NK-92 (cell line): ENCODE measurements around the gene IL18BP.

Experiments used
- DNase-seq: peaks from one replicate; lab custom pipeline; 2025; ENCODE audit not compliant: unreplicated experiment; lab: John Stamatoyannopoulos, UW

Gene IL18BP

DNA sequence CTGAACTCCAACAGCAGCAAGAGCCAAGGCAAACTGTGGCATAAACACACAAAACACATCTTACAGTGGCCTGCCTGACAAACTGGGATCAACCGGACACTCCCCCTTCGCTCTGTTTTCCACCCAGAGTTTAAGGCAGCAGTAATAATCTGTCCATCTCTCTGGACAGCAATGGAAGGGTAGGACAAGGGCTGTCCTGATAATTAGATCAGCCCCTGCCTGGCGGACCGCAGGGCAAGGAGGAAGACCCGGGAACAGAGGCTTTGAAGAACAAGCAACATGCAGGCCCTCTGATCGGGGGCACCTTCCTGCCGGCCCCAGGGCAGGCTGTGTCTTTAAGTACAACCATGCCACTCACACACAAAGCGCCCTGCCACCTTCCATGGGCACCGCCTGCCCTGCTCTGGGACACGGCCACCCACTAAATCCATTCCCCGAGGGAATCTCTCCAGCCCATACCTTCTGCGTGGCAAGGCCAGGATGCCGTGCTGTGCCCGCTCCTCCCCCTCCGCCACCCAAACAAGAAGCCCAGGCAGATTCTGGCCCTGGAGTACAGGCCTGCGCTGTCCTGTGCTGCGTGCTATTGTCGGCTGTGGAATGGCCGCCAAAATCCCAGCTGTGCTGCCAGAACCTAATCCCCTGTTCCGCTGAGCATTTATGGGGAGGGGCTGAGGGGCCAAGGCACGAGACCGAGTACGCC lies 42.8 kb downstream of the IL18BP start:
- DNase-seq: no peak

DNA sequence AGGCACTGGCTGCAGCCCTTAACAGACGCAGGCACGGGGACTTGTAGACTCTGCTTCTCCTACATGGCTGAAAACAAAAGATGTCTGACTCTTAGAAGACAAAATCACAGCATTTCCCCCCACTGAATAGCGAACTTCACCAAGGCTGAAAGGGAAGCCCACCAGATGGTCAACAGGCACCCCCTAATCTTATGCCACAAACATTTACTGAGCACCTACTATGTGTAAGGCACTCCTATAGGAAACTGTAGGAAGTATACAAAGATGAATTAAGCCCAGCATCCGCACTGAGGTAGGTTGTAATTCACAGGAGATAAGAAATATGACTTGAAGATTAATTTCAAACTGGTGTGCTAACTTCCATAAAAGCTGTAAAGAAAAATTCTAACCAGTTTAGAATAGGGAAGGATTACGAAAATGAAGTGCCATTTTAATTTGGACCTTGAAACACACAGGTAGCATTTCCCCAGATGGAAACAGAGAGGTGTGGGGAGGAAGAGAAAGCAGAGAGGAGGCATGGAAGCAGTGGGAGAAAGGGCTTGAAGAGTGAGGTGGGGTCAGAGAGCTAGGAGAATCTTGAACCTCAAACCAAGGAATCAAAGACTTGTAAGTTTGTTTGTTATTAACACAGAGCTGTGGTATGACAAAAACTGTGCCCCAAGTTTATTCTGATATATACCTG lies 43.5 kb downstream of the IL18BP start:
- DNase-seq: no peak

DNA sequence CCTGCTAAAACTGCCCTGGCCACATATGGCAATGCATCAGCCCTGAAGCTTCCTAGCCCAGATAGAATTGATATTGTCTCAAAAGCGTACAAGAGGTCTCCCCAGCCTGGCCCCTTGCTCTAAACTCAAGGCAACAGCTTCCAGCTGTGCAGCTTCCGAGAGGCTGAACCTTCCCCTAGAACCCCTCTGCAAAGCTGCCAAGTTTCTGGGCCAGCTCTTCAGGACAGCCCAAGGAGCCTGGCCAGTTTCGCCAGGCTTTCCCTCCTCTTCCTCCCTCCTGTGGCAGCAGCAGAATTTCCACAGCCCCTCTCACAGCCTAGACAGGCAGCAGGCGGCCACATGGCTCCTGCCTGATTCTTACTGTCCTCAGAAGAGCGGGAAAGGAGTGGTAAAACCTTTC lies 47.1 kb downstream of the IL18BP start:
- no peak for DNase-seq

DNA sequence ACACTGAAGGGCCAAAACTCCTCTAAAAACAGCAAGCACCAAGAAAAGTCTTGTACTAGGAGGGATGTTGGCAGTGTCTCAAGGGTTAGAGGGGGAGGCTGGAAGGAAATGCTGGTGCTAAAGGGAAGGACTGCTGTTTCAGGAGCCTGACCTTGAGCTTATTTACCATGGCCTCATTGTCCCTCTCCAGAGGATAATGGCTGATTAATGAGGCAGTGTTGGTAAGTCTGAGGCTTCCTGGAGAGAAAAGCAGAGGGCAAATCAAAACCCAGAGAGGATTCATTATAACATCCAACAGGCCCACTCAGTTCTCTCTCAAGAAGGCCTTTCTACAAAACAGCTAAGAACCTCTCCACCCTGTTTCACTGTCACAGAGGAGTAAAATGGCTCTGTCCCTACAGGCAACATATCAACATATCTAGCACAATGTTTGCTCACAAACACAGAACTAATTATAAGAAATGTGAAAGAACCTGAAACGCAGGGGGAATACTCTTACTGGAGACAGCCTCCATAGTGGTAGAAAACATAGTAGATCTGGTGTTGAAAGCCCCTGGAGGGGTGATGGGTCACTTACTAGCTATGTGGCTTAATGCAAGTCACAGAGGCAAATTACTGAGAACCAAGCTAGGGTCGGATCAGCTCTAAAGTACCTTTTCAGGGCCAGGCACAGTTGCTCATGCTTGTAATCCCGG lies 50.2 kb downstream of the IL18BP start:
- DNase-seq: no peak
